ENCODE results near the gene TRIM31. TPM values are rescaled to one million over a fixed set of nuclear protein-coding genes. Genes with fewer than 3 reads are reported as not detected.

Gene TRIM31
- total and polyA plus RNA-seq, 2 of the 4 experiments (the other 2 are of a cell fraction) = not detected

GRCh38 chr6:30135757-30136156, 22.9 kb upstream of the TRIM31 start, which contains the start of gene TRIM40:
Gene TRIM40 (plus strand): TSS chr6:30136140. CDS start chr6:30137037, 897 bp downstream.
- POLR2A ChIA-PET (ENCODE audit: unreplicated experiment) = no interaction called here

More at GRCh38 chr6:30135757-30136156, 22.9 kb upstream of the TRIM31 start, which contains the start of gene TRIM40:
- Histone ChIP-seq H3K27me3 (ENCODE audit: control insufficient read depth, insufficient read depth, low read length) (peaks cover 20% of the 10 kb centered on the region), H3K4me1 (ENCODE audit: control insufficient read depth, insufficient read depth, low read length) (no peaks in the 10 kb centered on the region), H4K91ac (ENCODE audit: insufficient read depth, low read depth, low read length) (no peak within 1 kb of the TSS), H3K4me2 (ENCODE audit: low read depth, low read length) (no peak within 1 kb of the TSS), H2BK120ac (ENCODE audit: low read depth, low read length) (no peak within 1 kb of the TSS), H2AFZ (replicated peaks; ENCODE audit: low read length, poor library complexity) (no peak within 1 kb of the TSS), H2BK20ac (ENCODE audit: low read depth, low read length) (no peak within 1 kb of the TSS), H4K5ac (ENCODE audit: low read depth, low read length) (no peak within 1 kb of the TSS), H3K4ac (ENCODE audit: low read depth, low read length) (no peak within 1 kb of the TSS), H2AK5ac (ENCODE audit: low read depth, low read length) (no peak within 1 kb of the TSS), H2BK5ac (ENCODE audit: low read depth, low read length, poor library complexity, severe bottlenecking) (no peak within 1 kb of the TSS), H3K79me1 (ENCODE audit: low read depth in 1 of 2, low read length in 2 of 2) (no peaks in the 10 kb centered on the region), H2AK9ac (replicated peaks; ENCODE audit: low read depth, low read length, poor library complexity) (no peak within 1 kb of the TSS), H3K56ac (ENCODE audit: extremely low read depth, insufficient read depth, low read length) (no peak within 1 kb of the TSS), H4K20me1 (ENCODE audit: insufficient read depth, low read length) (no peaks in the 10 kb centered on the region), H3K23ac (ENCODE audit: low read depth, low read length) (no peak within 1 kb of the TSS), H3K4me3 (ENCODE audit: insufficient read depth, low read depth, low read length) (no peak within 1 kb of the TSS), H2BK15ac (ENCODE audit: low read depth, low read length) (no peak within 1 kb of the TSS), H3K9me3 (ENCODE audit: control insufficient read depth, insufficient read depth, low read length) (no peaks in the 10 kb centered on the region), H3K36me3 (ENCODE audit: control insufficient read depth, insufficient read depth, low read length) (no peaks in the 10 kb centered on the region), H3K9me1 (ENCODE audit: insufficient read depth, low read length) (no peaks in the 10 kb centered on the region), H3K27ac (ENCODE audit: insufficient read depth, low read length) (no peak within 1 kb of the TSS), H4K8ac (ENCODE audit: low read depth in 2 of 2, low read length in 2 of 2) (no peak within 1 kb of the TSS), H3K9ac (ENCODE audit: low read depth, low read length) (no peak within 1 kb of the TSS), H3K14ac (replicated peaks; ENCODE audit: low read depth, low read length) (no peak within 1 kb of the TSS), H3K18ac (ENCODE audit: low read depth, low read length) (no peak within 1 kb of the TSS)
- dilution Hi-C loops (cut with HindIII; ENCODE audit: low sequenced_read_pairs, unreplicated experiment) (no loop called here), intact Hi-C loops (cut with micrococcal nuclease) (no loop called here), in situ Hi-C loops (cut with MboI; ENCODE audit: low sequenced_read_pairs) (loop anchor here (10.0 kb wide), 1 partner anchor 291 kb away; no protein-coding TSS in a partner anchor)
- DNase-seq (no peak), ATAC-seq (ENCODE audit: low read depth) (no peak)
- CTCF ChIA-PET = no interaction called here
- BruUV-seq (replicated peaks) = no TSS peak
- no CpG with 5 or more reads among the region's 4 CpGs for WGBS, 2 experiments (ENCODE audit: extremely low coverage in 2 of 2, insufficient read length in 1 of 2)
- TF ChIP-seq RFX5 (IDR thresholded peaks at IDR 0.05; ENCODE audit: low read depth, low read length) (no peak), MAZ (IDR thresholded peaks at IDR 0.05; ENCODE audit: borderline replicate concordance, low read depth, low read length) (no peak), CEBPB (IDR thresholded peaks at IDR 0.05; ENCODE audit: low read depth, low read length) (no peak), SMC3 (IDR thresholded peaks at IDR 0.05; ENCODE audit: low read depth, low read length) (no peak), POLR2A (IDR thresholded peaks at IDR 0.05; ENCODE audit: low read depth, low read length) (no peak), RCOR1 (IDR thresholded peaks at IDR 0.05; ENCODE audit: insufficient replicate concordance, low read length) (no peak), ELK1 (IDR thresholded peaks at IDR 0.05; ENCODE audit: borderline replicate concordance, low read depth, low read length) (no peak), CHD1 (IDR thresholded peaks at IDR 0.05; ENCODE audit: low read depth, low read length) (no peak)
- TF ChIP-seq, protein P1, sequence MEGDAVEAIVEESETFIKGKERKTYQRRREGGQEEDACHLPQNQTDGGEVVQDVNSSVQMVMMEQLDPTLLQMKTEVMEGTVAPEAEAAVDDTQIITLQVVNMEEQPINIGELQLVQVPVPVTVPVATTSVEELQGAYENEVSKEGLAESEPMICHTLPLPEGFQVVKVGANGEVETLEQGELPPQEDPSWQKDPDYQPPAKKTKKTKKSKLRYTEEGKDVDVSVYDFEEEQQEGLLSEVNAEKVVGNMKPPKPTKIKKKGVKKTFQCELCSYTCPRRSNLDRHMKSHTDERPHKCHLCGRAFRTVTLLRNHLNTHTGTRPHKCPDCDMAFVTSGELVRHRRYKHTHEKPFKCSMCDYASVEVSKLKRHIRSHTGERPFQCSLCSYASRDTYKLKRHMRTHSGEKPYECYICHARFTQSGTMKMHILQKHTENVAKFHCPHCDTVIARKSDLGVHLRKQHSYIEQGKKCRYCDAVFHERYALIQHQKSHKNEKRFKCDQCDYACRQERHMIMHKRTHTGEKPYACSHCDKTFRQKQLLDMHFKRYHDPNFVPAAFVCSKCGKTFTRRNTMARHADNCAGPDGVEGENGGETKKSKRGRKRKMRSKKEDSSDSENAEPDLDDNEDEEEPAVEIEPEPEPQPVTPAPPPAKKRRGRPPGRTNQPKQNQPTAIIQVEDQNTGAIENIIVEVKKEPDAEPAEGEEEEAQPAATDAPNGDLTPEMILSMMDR (conservative IDR thresholded peaks at IDR 0.05; ENCODE audit: low read depth, low read length) = no peak
